GM12874 (cell line): ENCODE results near the gene FAM50A.

ENCODE experiments used
- CTCF ChIP-seq: IDR thresholded peaks from 2 replicates; pipeline ENCODE4 v1.5.1; 2011; ENCODE audit warnings: low read depth, mild to moderate bottlenecking, control low read depth, low read length, moderate library complexity; ENCODE audit not compliant: insufficient read depth

The FAM50A gene

DNA sequence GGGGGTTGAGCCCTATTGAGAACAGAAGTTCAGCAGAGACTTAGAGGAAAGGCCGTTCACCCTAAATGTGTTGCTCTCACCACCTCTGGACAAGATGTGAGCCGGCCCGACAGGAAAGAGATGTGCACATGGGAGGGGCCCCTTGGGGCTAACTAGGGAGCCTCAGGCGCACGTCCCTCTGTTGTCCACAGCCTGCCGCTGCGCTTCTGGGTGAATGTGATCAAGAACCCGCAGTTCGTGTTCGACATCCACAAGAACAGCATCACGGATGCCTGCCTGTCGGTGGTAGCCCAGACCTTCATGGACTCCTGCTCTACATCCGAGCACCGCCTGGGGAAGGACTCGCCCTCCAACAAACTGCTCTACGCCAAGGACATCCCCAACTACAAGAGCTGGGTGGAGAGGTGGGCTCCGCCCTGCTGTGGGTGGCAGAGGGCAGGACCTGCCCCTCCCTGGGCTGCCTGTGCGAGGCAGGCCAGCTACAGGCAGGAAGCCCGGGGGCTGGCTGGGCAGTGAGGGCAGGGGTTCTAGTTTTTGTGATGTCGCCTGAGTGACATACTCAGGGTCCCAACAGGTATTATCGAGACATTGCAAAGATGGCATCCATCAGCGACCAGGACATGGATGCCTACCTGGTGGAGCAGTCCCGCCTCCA, 27.1 kb downstream of the FAM50A start:
- no peak for TF ChIP-seq CTCF

DNA sequence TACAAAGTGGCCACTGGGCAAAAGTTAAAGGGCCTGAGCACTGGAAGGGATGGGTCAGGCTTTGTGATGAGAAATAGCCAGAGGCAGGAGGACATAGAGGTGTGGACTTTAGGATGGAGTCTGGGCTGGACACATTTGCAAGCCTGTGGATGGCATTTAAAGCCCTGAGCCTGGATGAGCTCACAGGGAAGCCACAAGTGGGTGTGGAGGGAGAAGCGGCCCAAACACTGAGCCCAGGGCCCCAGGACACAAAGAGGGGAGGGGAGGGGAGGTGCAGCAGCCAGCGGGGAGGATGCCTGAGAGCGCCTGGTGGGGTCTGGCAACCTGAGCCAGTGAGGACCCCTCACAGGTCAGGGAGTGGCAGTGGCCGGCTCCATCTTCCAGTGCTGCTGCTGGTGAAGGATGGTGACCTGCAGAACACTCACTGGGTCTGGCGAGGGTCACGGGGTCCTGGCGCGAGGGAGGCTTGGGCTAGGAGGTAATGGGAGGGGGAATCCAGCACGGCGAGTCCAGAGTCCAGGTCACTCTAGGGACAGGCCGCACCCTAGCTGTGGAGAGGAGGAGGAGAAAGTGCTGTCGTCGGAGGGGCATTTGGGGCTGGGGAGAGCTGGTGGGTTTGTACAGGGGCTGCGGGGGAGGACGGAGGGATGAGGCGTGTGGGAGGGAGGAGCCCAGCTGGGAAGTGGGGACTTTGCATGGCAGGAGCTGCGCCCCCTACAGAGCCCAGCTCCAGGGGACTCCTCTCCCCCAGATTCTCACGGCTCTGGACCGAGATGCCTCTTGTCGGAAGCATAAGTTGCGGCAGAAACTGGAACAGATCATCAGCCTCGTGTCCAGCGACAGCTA, 28.1 kb downstream of the FAM50A start:
- no peak for TF ChIP-seq CTCF

GRCh38 chrX:154472685-154473632, 29.0 kb downstream of the FAM50A start:
- no peak for TF ChIP-seq CTCF

DNA sequence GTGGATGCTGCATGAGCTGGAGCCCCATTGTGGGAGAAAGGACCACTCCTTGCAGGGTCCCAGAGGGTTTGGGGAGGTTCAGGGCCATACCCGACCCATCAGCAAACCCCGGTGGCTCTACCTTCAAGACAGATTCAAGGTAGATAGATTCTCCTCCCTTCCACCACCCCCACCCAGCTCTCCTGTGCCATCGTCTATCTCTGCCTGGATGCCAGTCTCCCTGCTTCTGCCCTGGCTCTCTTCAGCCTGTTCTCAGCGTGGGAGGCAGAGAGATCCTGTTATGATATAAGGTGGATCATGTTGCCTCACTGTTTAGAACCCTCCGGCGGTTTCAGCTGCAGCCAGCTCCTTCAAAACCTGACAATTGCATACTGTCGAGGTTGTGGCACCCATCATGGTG, 29.7 kb downstream of the FAM50A start:
- TF ChIP-seq CTCF = no peak

- no peak for TF ChIP-seq CTCF
Measured at GRCh38 chrX:154476821-154477220, 32.9 kb downstream of the FAM50A start.

GRCh38 chrX:154477891-154478477, 34.0 kb downstream of the FAM50A start:
- TF ChIP-seq CTCF = no peak
